ENCODE data around the gene OXCT1.

OXCT1 gene

DNA sequence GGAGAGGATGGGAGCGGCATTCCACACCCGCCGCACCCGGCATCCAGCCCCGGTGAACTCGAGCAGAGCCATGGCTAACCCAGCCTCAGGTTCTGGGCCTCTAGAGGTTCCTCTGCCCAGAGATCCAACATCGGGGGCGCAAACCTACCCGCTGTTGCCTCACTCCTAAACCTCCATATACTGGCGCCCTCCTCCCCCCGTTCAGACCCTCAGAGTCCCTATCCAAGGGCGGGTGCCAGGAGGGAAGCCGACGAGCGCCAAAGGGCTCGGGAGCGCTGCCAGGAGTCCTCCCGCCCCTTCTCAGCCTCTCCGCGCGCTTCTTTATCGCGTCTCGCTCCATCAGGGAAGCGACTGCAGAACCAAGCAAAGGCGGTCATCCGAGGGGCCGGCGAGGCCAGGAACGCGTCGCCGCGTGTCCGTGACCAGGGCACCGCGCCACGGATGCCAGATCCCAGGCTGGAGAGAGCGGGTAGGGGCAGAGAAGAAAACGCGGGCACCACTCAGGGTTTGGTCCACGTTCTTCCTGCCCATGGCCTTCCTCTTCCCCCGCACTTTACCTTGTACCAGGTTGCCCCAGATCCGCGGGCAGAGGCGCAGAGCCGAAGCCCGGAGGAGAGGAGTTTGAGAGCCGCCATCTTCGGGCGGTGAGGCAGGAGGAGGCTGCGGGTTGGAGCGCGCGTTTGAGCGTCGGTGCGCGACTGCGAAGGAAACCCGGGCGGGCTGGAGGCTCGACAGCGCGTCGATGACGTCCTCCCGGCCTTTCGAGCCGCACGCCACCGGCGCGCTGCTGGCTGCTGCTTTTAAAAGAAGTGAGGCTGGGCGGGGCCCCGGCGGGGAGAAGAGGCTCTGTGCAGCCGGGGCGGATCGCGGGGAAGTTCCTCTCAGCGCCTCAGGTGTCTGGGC, at the start of gene OXCT1:
Gene OXCT1, minus strand, starts transcription at position 702 of the 903 bp plus-strand sequence. Its CDS starts 67 bp downstream, at position 635.
- FAIRE-seq: no peak
- DNase-seq (ENCODE audit: insufficient read length, low spot score): peak; percentile 43
- TF ChIP-seq, protein P1, sequence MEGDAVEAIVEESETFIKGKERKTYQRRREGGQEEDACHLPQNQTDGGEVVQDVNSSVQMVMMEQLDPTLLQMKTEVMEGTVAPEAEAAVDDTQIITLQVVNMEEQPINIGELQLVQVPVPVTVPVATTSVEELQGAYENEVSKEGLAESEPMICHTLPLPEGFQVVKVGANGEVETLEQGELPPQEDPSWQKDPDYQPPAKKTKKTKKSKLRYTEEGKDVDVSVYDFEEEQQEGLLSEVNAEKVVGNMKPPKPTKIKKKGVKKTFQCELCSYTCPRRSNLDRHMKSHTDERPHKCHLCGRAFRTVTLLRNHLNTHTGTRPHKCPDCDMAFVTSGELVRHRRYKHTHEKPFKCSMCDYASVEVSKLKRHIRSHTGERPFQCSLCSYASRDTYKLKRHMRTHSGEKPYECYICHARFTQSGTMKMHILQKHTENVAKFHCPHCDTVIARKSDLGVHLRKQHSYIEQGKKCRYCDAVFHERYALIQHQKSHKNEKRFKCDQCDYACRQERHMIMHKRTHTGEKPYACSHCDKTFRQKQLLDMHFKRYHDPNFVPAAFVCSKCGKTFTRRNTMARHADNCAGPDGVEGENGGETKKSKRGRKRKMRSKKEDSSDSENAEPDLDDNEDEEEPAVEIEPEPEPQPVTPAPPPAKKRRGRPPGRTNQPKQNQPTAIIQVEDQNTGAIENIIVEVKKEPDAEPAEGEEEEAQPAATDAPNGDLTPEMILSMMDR (IDR thresholded peaks at IDR 0.05; ENCODE audit: insufficient read depth, missing control alignments): no peak

DNA sequence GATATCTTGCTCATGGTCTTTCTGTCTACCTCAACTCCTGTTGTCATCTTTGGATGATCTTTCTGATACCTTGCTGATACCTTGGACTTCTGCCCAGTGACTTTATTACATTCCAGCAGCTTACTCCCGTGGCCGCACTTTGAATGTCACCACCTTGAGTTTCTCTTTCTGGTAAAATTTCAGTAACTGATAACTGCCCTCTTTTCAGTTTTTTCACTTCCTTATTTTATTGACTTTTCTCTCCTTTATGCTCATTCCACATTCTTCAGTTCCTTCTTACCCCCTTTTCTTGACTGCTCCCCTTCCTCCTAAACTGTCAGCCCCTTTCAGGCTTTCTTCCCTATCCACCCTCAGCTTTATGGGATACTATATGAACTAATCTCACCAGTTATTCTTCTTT, 47.9 kb upstream of the OXCT1 start:
- TF ChIP-seq, protein P1 (IDR thresholded peaks at IDR 0.05; ENCODE audit: insufficient read depth, missing control alignments): no peak
- DNase-seq (ENCODE audit: insufficient read length, low spot score): no peak
- no peak for FAIRE-seq

DNA sequence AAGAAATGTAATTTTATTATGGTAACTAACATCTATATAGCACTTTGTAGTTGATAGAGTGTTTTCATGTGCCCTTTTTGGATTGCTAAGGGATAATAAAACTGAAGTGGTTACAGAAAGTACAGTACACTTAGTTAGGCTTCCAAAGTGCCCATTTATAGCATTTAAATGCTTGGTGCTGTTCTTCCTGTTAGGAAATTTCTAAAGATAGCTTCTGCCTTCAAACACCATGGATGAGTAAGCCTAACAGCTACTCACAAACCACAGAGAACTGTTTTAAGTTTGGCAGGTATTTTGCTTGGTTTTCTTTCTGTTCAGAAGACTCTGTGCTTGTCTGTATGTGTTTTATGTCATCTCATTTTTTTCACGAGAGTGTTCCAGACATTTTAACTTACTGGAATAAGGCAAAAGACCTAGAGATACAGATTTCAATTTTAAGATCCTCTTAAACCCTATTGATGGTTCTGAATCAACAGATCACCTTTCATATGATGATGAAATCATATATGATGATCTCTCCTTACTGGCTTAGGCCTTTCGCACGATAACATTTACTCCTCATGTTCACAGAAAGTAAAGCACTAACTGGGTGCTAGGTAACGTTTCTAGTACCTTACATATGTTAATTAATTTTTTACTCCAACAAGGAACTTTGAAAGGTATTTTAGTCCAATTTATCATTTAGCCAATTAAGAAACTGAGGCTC, 38.3 kb upstream of the OXCT1 start:
- no peak for FAIRE-seq
- TF ChIP-seq, protein P1 (IDR thresholded peaks at IDR 0.05; ENCODE audit: insufficient read depth, missing control alignments): no peak
- no peak for DNase-seq (ENCODE audit: insufficient read length, low spot score)

DNA sequence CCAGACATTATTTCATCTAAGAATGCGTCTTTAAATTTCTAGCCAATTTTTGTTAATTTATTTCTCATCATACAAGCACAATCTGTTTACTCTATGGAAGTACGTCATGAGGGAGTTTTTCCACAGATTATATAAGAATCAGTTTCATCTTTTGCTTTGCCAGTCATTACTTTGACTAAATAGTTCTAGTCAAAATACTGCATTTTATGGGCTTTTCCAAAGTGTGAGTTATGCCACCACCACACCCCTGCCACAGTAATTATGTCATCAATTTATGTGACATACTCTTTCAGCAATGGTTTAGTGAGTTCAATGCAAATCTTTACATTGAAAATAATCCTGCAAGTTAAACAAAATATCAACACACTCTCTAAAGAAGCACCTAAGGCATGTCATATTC, 35.9 kb upstream of the OXCT1 start:
- FAIRE-seq (no peak), DNase-seq (ENCODE audit: insufficient read length, low spot score) (no peak)
- TF ChIP-seq, protein P1 (IDR thresholded peaks at IDR 0.05; ENCODE audit: insufficient read depth, missing control alignments): no peak

- no peak for FAIRE-seq
Observed at GRCh38 chr5:41903892-41904799, 33.9 kb upstream of the OXCT1 start, which contains the start of gene RIMOC1. Gene RIMOC1 (plus strand): TSS chr5:41904344. CDS start chr5:41904368, 24 bp downstream.

GRCh38 chr5:41903382-41903891, 33.2 kb upstream of the OXCT1 start:
- FAIRE-seq: no peak
- TF ChIP-seq, protein P1 (IDR thresholded peaks at IDR 0.05; ENCODE audit: insufficient read depth, missing control alignments): no peak
- no peak for DNase-seq (ENCODE audit: insufficient read length, low spot score)

More at GRCh38 chr5:41903892-41904799, 33.9 kb upstream of the OXCT1 start, which contains the start of gene RIMOC1:
- TF ChIP-seq, protein P1 (IDR thresholded peaks at IDR 0.05; ENCODE audit: insufficient read depth, missing control alignments): no peak
- DNase-seq (ENCODE audit: insufficient read length, low spot score): peak; percentile 47
